Adrenal gland (tissue), 12 donors: ENCODE results near the gene NREP. TPM values are rescaled to one million over a fixed set of nuclear protein-coding genes. Genes with fewer than 3 reads are reported as not detected.

Source experiments
- DNase-seq, 7 donors: peaks; one replicate each; pipeline ENCODE4 v3.0.0-alpha.2; 2019 to 2020
- H3K27ac ChIP-seq, 5 donors: fragments of 200-600 bp; sonication (generic) in 4 of 5; 1 replicate in 3 of 5; 2 replicates in 2 of 5; pipeline versions ENCODE4 v1.5.1 to v1.8.0; 2016 to 2020; ENCODE audit warnings: mild to moderate bottlenecking in 1 of 5
- H3K27me3 ChIP-seq: fragments of 200-600 bp; 2 replicates; pipeline ENCODE4 v1.8.0; 2021
- H3K36me3 ChIP-seq, 2 donors: fragments of 200-600 bp; replicated peaks in 1 of 2; 1 replicate in 1 of 2; 2 replicates in 1 of 2; pipeline versions ENCODE4 v1.5.1 to v1.8.0; 2018 to 2022
- H3K4me1 ChIP-seq, 2 donors: fragments of 200-600 bp; replicated peaks in 1 of 2; 1 replicate in 1 of 2; 2 replicates in 1 of 2; pipeline versions ENCODE4 v1.5.1 to v1.8.0; 2018 to 2021
- H3K4me3 ChIP-seq, 4 donors: fragments of 200-600 bp; sonication (generic) in 3 of 4; one replicate each; pipeline ENCODE4 v1.5.1; 2016 to 2018
- H3K9me3 ChIP-seq, 3 donors: fragments of 200-600 bp; sonication (generic) in 1 of 3; replicated peaks in 1 of 3; 1 replicate in 2 of 3; 2 replicates in 1 of 3; pipeline versions ENCODE4 v1.5.1 to v1.8.0; 2016 to 2021
- CTCF ChIP-seq, 6 experiments: fragments of 450-650 bp in 4 of 6; fragments of 200-600 bp in 2 of 6; sonication (generic) in 1 of 6; IDR thresholded peaks; 1 replicate in 5 of 6; 2 replicates in 1 of 6; pipeline versions ENCODE4 v1.5.1 to v1.8.0; 2016 to 2021; ENCODE audit warnings: antibody characterized with exemption in 6 of 6, mild to moderate bottlenecking in 2 of 6, moderate library complexity in 1 of 6
- POLR2A ChIP-seq, 2 donors: fragments of 450-650 bp; IDR thresholded peaks; one replicate each; pipeline ENCODE4 v1.6.1; 2017; ENCODE audit warnings: antibody characterized with exemption in 2 of 2, mild to moderate bottlenecking in 2 of 2, moderate library complexity in 1 of 2
- WGBS, 4 donors: extraction: QIAGEN DNeasy Blood & Tissue Kit in 2 of 4; methylation state at CpG; one replicate each; pipeline versions ENCODE4 v1.1.5 to v1.1.7; 2013 to 2017; 5-methylcytosine and 5-hydroxymethylcytosine counted together
- intact Hi-C, 2 donors: fragments of 100-400 bp; cut with DNase I; formaldehyde crosslinking; loops; one replicate each; pipeline versions ENCODE4 v1.14.1 to v1.15.0; 2022 to 2023
- polyA plus RNA-seq, 3 donors: library from polyadenylated mRNA; stranded (reverse); fragments of 200-250 nt in 2 of 3; fragments of 350-450 nt in 1 of 3; fragmentation: Illumina TruSeq in 1 of 3; extraction: RNeasy Lipid Tissue Mini Kit (QIAGEN cat#74804) in 1 of 3; gene quantifications; one replicate each; pipeline ENCODE4 v1.2.3, GENCODE V29; 2013 to 2014
- total RNA-seq, 9 donors: library from RNA; depleted of rRNA in 4 of 9; stranded (reverse); fragments of >200 nt in 4 of 9; fragments of 120-200 nt in 1 of 9; fragmentation: NEBNext Ultra II Directional in 1 of 9; extraction: Animal tissue kit (Norgen Biotek cat#: 25700) in 1 of 9; gene quantifications; one replicate each; pipeline versions ENCODE4 v1.1.0 to v1.2.4, GENCODE V29; 2013 to 2023
- donor health status: healthy with polysubstance abuse.
- donor health status: Bipolar disorder and iron deficiency.
- donor health status: DM: yes; HTN: yes; CAD: no.
- donor health status: DM: no; HTN: no; CAD: no.
- donor health status: DM: no; HTN: no; CAD: no.
- donor health status: DM: yes; HTN: yes; CAD: no.

The NREP gene
- total and polyA plus RNA-seq, 12 donors = 11.4 to 247 (median 52.8) TPM

- Histone ChIP-seq H3K27me3 (no peaks in the 10 kb centered on the region), H3K27ac (no peak overlapping the region), H3K4me3 (no peak overlapping the region), H3K4me1 (peaks cover 11 to 17% of the 10 kb centered on the region in 2 donors), H3K9me3 (no peaks in the 10 kb centered on the region), H3K36me3 (no peaks in the 10 kb centered on the region)
- DNase-seq = no peak
- TF ChIP-seq CTCF (IDR thresholded peaks at IDR 0.05) (no peak), POLR2A (IDR thresholded peaks at IDR 0.05) (no peak)
- 90 to 97% (median 93%) methylated on average over 5 to 6 of the region's 6 CpGs for WGBS, 4 donors
- intact Hi-C loops = loop anchor here in 1 of 2 donors (10.0 kb wide), 1 partner anchor 138 kb away; no protein-coding TSS in a partner anchor
Measured at GRCh38 chr5:111682641-111683040, 74.4 kb downstream of the NREP start.

DNA sequence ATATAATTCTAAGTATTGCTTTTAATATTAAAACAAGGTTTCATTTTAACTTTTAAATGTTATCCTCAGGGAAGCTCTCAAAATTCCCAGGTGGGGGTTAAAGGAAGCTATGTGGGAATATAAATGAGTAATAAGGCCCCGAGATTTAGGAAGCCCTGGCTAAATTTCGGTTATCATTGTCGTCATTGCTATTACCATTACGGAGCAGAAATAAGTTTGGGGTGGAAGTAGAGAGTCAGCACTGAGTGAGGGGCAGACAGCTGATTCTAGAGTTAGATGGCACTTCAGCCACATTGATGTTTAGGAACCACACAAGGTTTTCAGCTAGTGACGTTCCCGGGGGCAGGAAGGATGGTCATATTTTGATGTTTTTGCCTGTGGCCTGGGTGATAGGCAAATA, 74.9 kb downstream of the NREP start:
- H3K27ac ChIP-seq = no peak overlapping the region
- TF ChIP-seq CTCF (IDR thresholded peaks at IDR 0.05) (no peak), POLR2A (IDR thresholded peaks at IDR 0.05) (no peak)
- intact Hi-C loops = loop anchor here in 1 of 2 donors (10.0 kb wide), 1 partner anchor 137 kb away; no protein-coding TSS in a partner anchor

GRCh38 chr5:111681414-111682120, 75.4 kb downstream of the NREP start:
- Histone ChIP-seq H3K27ac (peak overlapping the region in 2 of 5 donors; percentile 10 to 38), H3K4me3 (peak overlapping the region in 1 of 4 donors; percentile 0), H3K36me3 (no peaks in the 10 kb centered on the region), H3K9me3 (no peaks in the 10 kb centered on the region), H3K27me3 (no peaks in the 10 kb centered on the region), H3K4me1 (peaks cover 11 to 17% of the 10 kb centered on the region in 2 donors)
- 65 to 76% (median 66%) methylated on average over 8 of the region's 8 CpGs for WGBS, 4 donors
- intact Hi-C loops = loop anchor here in 1 of 2 donors (10.0 kb wide), 1 partner anchor 137 kb away; no protein-coding TSS in a partner anchor
- no peak for TF ChIP-seq POLR2A (IDR thresholded peaks at IDR 0.05)
- no peak for TF ChIP-seq CTCF (IDR thresholded peaks at IDR 0.05)
- no peak for DNase-seq

More for the DNA sequence above, 74.9 kb downstream of the NREP start:
- DNase-seq = no peak
- 73 to 83% (median 78%) methylated on average over 6 of the region's 6 CpGs for WGBS, 4 donors
- Histone ChIP-seq H3K36me3 (no peaks in the 10 kb centered on the region), H3K27me3 (no peaks in the 10 kb centered on the region), H3K4me1 (peaks cover 11 to 17% of the 10 kb centered on the region in 2 donors), H3K4me3 (peak overlapping the region in 1 of 4 donors; percentile 0), H3K9me3 (no peaks in the 10 kb centered on the region)

DNA sequence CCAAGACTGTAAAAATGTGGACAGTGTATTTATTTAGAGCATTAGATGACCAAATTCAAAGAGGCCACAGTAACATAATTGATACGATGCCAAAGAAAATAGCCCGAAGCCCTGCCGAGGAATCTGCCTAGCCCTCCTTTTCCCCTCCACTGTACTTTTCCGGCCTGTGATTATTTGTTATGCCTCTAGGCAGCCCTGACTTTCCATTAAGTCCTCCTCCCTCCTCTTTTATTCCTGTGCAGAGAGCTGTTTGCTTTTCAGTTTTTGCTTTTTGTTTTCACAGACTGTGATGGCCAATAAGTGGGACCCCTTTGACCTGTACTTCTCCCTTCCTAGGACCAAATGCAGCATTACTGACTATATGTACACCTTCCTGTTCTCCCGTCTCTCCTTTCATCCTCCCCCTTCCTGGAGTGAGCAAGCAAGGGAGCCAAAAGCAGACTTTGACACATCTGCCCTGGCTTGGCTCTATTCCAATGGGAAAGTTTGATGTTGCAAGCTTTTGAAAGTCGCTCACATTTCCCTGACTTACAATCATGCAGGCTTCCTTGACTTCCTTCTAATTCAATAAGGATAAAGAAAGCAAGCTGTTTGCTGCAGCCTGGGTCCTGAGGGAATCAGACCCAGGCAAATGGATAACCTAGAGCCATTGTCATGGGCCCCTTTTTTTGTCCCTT, 76.1 kb downstream of the NREP start:
- H3K4me3 ChIP-seq = no peak overlapping the region
- DNase-seq = peak; percentile 72 to 87 (median 80)
- peaks cover 11 to 17% of the 10 kb centered on the region in 2 donors for H3K4me1 ChIP-seq
- no peaks in the 10 kb centered on the region for H3K27me3 ChIP-seq
- no peaks in the 10 kb centered on the region for H3K9me3 ChIP-seq
- WGBS, 4 donors = 10 to 20% (median 15%) methylated on average over 6 of the region's 6 CpGs
- TF ChIP-seq CTCF (IDR thresholded peaks at IDR 0.05) = peak in 2 of 6 experiments; percentile 21 to 29
- no peak for TF ChIP-seq POLR2A (IDR thresholded peaks at IDR 0.05)
- H3K36me3 ChIP-seq = no peaks in the 10 kb centered on the region
- intact Hi-C loops = loop anchor here in 1 of 2 donors (10.0 kb wide), 1 partner anchor 136 kb away; no protein-coding TSS in a partner anchor
- H3K27ac ChIP-seq = peak overlapping the region in 3 of 5 donors; percentile 29 to 68 (median 38)
